ENCODE results near the gene GALNTL6. TPM values are rescaled to one million over a fixed set of nuclear protein-coding genes. Genes with fewer than 3 reads are reported as not detected.
A peak's percentile ranks its signal among the peaks of the same experiment; 100 is the strongest.

The GALNTL6 gene
- total RNA-seq, 1 donor from 2014 or later, result not detected

- Histone ChIP-seq H3K36me3 (ENCODE audit: control insufficient read depth, insufficient read depth, low read length) (no peaks in the 10 kb centered on the region), H3K27me3 (ENCODE audit: control insufficient read depth, insufficient read depth, low read length) (no peaks in the 10 kb centered on the region), H3K4me3 (ENCODE audit: low read depth, low read length) (no peak overlapping the region)
- TF ChIP-seq, protein P1, sequence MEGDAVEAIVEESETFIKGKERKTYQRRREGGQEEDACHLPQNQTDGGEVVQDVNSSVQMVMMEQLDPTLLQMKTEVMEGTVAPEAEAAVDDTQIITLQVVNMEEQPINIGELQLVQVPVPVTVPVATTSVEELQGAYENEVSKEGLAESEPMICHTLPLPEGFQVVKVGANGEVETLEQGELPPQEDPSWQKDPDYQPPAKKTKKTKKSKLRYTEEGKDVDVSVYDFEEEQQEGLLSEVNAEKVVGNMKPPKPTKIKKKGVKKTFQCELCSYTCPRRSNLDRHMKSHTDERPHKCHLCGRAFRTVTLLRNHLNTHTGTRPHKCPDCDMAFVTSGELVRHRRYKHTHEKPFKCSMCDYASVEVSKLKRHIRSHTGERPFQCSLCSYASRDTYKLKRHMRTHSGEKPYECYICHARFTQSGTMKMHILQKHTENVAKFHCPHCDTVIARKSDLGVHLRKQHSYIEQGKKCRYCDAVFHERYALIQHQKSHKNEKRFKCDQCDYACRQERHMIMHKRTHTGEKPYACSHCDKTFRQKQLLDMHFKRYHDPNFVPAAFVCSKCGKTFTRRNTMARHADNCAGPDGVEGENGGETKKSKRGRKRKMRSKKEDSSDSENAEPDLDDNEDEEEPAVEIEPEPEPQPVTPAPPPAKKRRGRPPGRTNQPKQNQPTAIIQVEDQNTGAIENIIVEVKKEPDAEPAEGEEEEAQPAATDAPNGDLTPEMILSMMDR (IDR thresholded peaks at IDR 0.05; ENCODE audit: insufficient read depth, low read length, severe bottlenecking), result no peak
- FAIRE-seq (no peak), DNase-seq (ENCODE audit: low read depth) (no peak)
Observed at GRCh38 chr4:171948038-171948437, 134.8 kb downstream of the GALNTL6 start.

GRCh38 chr4:171954650-171955049, 141.4 kb downstream of the GALNTL6 start:
- H3K36me3 ChIP-seq (ENCODE audit: control insufficient read depth, insufficient read depth, low read length), result no peaks in the 10 kb centered on the region
- peak; percentile 41 for DNase-seq (ENCODE audit: low read depth)
- H3K4me3 ChIP-seq (ENCODE audit: low read depth, low read length), result no peak overlapping the region
- TF ChIP-seq, protein P1 (IDR thresholded peaks at IDR 0.05; ENCODE audit: insufficient read depth, low read length, severe bottlenecking), result no peak
- no peak for FAIRE-seq
- H3K27me3 ChIP-seq (ENCODE audit: control insufficient read depth, insufficient read depth, low read length), result no peaks in the 10 kb centered on the region

DNA sequence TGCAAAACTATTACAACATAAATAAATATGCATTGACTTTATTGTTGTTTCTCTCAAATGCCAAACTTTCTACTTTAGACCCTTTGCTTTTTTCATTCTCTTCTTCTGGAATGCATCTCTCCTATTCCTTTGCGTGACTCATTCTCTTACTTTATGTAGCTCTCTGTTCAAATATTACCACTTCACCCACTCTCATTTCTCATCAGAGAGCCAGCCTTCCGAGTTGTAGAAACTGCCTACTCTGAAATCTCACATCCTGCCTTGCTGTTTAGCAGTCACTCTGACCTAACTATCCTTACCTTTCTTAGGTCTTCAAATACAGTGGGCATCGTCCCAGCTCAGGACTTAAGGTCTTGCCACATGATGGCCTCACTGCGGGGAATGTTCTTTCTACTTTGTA, 143.5 kb downstream of the GALNTL6 start:
- FAIRE-seq (no peak), DNase-seq (ENCODE audit: low read depth) (peak; percentile 7)
- no peaks in the 10 kb centered on the region for H3K27me3 ChIP-seq (ENCODE audit: control insufficient read depth, insufficient read depth, low read length)
- H3K36me3 ChIP-seq (ENCODE audit: control insufficient read depth, insufficient read depth, low read length), result no peaks in the 10 kb centered on the region
- TF ChIP-seq, protein P1 (IDR thresholded peaks at IDR 0.05; ENCODE audit: insufficient read depth, low read length, severe bottlenecking), result no peak
- H3K4me3 ChIP-seq (ENCODE audit: low read depth, low read length), result no peak overlapping the region

DNA sequence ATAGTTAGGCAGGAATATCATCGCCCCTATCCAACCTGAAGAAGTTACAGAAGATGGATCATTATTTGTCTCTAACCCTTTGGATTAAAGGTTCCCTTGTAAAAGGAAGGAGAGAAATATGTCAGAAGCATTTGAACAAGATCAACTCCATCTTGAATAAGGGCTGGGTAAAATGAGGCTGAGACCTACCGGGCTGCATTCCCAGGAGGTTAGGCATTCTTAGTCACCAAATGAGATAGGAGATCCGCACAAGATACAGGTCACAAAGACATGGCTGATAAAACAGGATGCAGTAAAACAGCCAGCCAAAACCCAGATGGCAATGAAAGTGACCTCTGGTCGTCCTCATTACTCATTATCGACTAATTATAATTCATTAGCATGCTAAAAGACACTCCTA, 148.9 kb downstream of the GALNTL6 start:
- no peaks in the 10 kb centered on the region for H3K36me3 ChIP-seq (ENCODE audit: control insufficient read depth, insufficient read depth, low read length)
- DNase-seq (ENCODE audit: low read depth) (no peak), FAIRE-seq (no peak)
- no peaks in the 10 kb centered on the region for H3K27me3 ChIP-seq (ENCODE audit: control insufficient read depth, insufficient read depth, low read length)
- TF ChIP-seq, protein P1 (IDR thresholded peaks at IDR 0.05; ENCODE audit: insufficient read depth, low read length, severe bottlenecking), result no peak
- H3K4me3 ChIP-seq (ENCODE audit: low read depth, low read length), result no peak overlapping the region

DNA sequence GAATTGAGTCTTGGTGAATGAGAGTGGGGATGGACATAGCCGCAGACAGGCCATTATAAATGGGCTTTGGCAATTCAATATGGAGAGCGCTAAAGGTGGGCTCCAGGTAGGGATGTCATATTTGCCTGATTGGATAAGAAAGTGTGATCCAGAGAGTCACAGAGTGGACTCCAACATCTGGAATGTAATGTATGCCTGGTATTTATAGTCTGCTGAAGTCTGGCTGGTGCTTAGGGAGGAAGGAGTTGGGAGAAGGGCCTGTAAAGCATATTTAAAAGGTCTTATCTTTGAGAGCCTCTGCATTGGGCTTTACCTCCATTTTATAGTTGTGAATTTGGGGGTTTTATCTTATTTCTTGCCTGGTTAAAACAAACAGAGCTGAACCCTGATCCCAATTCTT, 153.2 kb downstream of the GALNTL6 start:
- Histone ChIP-seq H3K4me3 (ENCODE audit: low read depth, low read length) (no peak overlapping the region), H3K27me3 (ENCODE audit: control insufficient read depth, insufficient read depth, low read length) (no peaks in the 10 kb centered on the region), H3K36me3 (ENCODE audit: control insufficient read depth, insufficient read depth, low read length) (no peaks in the 10 kb centered on the region)
- TF ChIP-seq, protein P1 (IDR thresholded peaks at IDR 0.05; ENCODE audit: insufficient read depth, low read length, severe bottlenecking), result no peak
- FAIRE-seq, result no peak
- DNase-seq (ENCODE audit: low read depth), result no peak

DNA sequence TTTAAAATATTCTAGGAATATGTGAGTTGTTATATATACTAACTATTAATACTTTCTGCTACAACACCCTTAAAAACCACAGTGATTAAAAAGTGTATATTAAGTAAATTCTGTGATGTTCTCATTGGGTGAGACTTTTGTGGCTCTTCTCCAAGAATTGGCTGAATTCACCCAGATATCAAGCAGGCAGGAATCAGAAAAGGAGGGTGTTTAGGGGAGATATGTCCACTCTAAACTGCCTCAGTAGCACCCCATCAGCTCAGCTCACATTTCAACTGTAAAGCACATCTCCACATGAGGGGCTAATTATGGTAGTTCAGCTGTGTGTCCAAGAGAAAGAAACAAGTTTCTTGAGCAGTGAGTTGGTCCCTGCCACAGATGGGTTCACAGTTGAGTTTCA, 165.0 kb downstream of the GALNTL6 start:
- DNase-seq (ENCODE audit: low read depth) (no peak), FAIRE-seq (no peak)
- Histone ChIP-seq H3K36me3 (ENCODE audit: control insufficient read depth, insufficient read depth, low read length) (no peaks in the 10 kb centered on the region), H3K27me3 (ENCODE audit: control insufficient read depth, insufficient read depth, low read length) (no peaks in the 10 kb centered on the region), H3K4me3 (ENCODE audit: low read depth, low read length) (no peak overlapping the region)
- TF ChIP-seq, protein P1 (IDR thresholded peaks at IDR 0.05; ENCODE audit: insufficient read depth, low read length, severe bottlenecking), result no peak
